Breast epithelium (tissue), 4 donors: ENCODE measurements around the gene DERL3. TPM values are rescaled to one million over a fixed set of nuclear protein-coding genes. Genes with fewer than 3 reads are reported as not detected.
A peak's percentile ranks its signal among the peaks of the same experiment; 100 is the strongest.

ENCODE experiments used
- DNase-seq, 2 donors: peaks; one replicate each; pipeline ENCODE4 v3.0.0-alpha.2; 2019; ENCODE audit warnings: low spot score in 2 of 2
- H3K27ac ChIP-seq, 2 donors: fragments of 200-600 bp; sonication (generic) in 1 of 2; one replicate each; pipeline ENCODE4 v1.5.1; 2016 to 2019; ENCODE audit warnings: mild to moderate bottlenecking in 1 of 2
- H3K27me3 ChIP-seq, 2 donors: fragments of 200-600 bp; sonication (generic) in 1 of 2; one replicate each; pipeline versions ENCODE4 v1.5.1 to v1.6.0; 2017 to 2019; ENCODE audit warnings: control low read depth in 1 of 2, mild to moderate bottlenecking in 1 of 2
- H3K36me3 ChIP-seq: fragments of 200-600 bp; one replicate; pipeline ENCODE4 v1.5.1; 2019
- H3K4me1 ChIP-seq, 2 donors: fragments of 200-600 bp; sonication (generic); one replicate each; pipeline ENCODE4 v1.5.1; 2016 to 2019; ENCODE audit warnings: control low read depth in 1 of 2
- H3K4me3 ChIP-seq, 3 donors: fragments of 200-600 bp; sonication (generic); 1 replicate in 2 of 3; 2 replicates in 1 of 3; pipeline ENCODE4 v1.5.1; 2016 to 2019; ENCODE audit warnings: mild to moderate bottlenecking in 3 of 3, moderate library complexity in 2 of 3
- H3K9me3 ChIP-seq, 2 donors: fragments of 200-600 bp; sonication (generic) in 1 of 2; one replicate each; pipeline ENCODE4 v1.5.1; 2016 to 2019; ENCODE audit warnings: control low read depth in 1 of 2
- CTCF ChIP-seq, 3 donors: fragments of 450-650 bp; IDR thresholded peaks; one replicate each; pipeline ENCODE4 v1.5.1; 2016 to 2017; ENCODE audit warnings: antibody characterized with exemption in 3 of 3, mild to moderate bottlenecking in 3 of 3, moderate library complexity in 3 of 3
- POLR2A ChIP-seq: fragments of 450-650 bp; IDR thresholded peaks from one replicate; pipeline ENCODE4 v1.6.1; 2016; ENCODE audit warnings: antibody characterized with exemption, mild to moderate bottlenecking, moderate library complexity
- POLR2AphosphoS5 ChIP-seq, 3 donors: sonication (generic); formaldehyde crosslinking; IDR thresholded peaks; one replicate each; pipeline ENCODE4 v1.6.1; 2017; ENCODE audit warnings: antibody characterized with exemption in 3 of 3
- intact Hi-C: fragments of 100-400 bp; cut with DNase I; formaldehyde crosslinking; loops from one replicate; pipeline ENCODE4 v1.15.1; 2023; ENCODE audit warnings: low total_unique reads
- total RNA-seq, 3 donors: library from RNA; depleted of rRNA; stranded (reverse); fragments of >200 nt; gene quantifications; one replicate each; pipeline ENCODE4 v1.1.0, GENCODE V29; 2016

Gene DERL3
- 1 to 10 TPM in 2 of 3 donors, under 1 TPM in 1; 0.48 to 6.6 (median 2.8) TPM for total RNA-seq

- no peaks in the 10 kb centered on the region for H3K9me3 ChIP-seq
- TF ChIP-seq POLR2AphosphoS5 (IDR thresholded peaks at IDR 0.05) (peak in 2 of 3 donors; percentile 57 to 71), CTCF (IDR thresholded peaks at IDR 0.05) (no peak), POLR2A (no peak)
- DNase-seq = peak; percentile 92 to 96
Measured at GRCh38 chr22:23838681-23839468, at the start of gene DERL3. DERL3 (minus strand) TSS chr22:23839006; CDS start chr22:23838987, 19 bp downstream.

GRCh38 chr22:23884140-23884539 is 45.3 kb upstream of the DERL3 start:
- H3K9me3 ChIP-seq = no peaks in the 10 kb centered on the region
- H3K36me3 ChIP-seq = no peaks in the 10 kb centered on the region
- TF ChIP-seq CTCF (IDR thresholded peaks at IDR 0.05) (no peak), POLR2A (no peak), POLR2AphosphoS5 (IDR thresholded peaks at IDR 0.05) (no peak)
- H3K4me1 ChIP-seq = no peaks in the 10 kb centered on the region
- no peaks in the 10 kb centered on the region for H3K27me3 ChIP-seq
- H3K27ac ChIP-seq = no peak overlapping the region
- H3K4me3 ChIP-seq = no peak overlapping the region
- DNase-seq = no peak
- intact Hi-C loops = no loop called here

More at GRCh38 chr22:23838681-23839468, at the start of gene DERL3:
- intact Hi-C loops = loop anchor here (10.0 kb wide), 1 partner anchor 64 kb away; the partner anchor contains the start of gene MMP11
- no peaks in the 10 kb centered on the region for H3K36me3 ChIP-seq
- peaks cover 0 to 5% of the 10 kb centered on the region in 2 donors for H3K4me1 ChIP-seq
- H3K4me3 ChIP-seq = peak within 1 kb of the TSS; percentile 27 to 60 (median 43)
- no peaks in the 10 kb centered on the region for H3K27me3 ChIP-seq
- H3K27ac ChIP-seq = no peak within 1 kb of the TSS

DNA sequence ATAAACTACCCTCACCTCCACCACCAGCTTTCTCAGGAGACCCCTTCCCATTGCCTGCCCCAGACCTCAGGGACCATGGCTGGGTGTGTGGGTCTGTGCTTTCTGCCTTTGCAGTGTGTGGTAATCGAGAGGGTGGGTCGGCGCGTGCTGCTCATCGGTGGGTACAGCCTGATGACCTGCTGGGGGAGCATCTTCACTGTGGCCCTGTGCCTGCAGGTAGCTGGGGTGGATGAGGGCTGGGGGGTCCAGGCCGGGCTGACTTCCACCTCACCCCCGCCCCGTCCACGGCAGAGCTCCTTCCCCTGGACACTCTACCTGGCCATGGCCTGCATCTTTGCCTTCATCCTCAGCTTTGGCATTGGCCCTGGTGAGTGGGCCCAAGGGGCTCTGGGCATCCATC is 44.9 kb upstream of the DERL3 start:
- no peak overlapping the region for H3K4me3 ChIP-seq
- H3K27ac ChIP-seq = no peak overlapping the region
- no peaks in the 10 kb centered on the region for H3K36me3 ChIP-seq
- intact Hi-C loops = no loop called here
- no peaks in the 10 kb centered on the region for H3K9me3 ChIP-seq
- H3K27me3 ChIP-seq = no peaks in the 10 kb centered on the region
- TF ChIP-seq POLR2AphosphoS5 (IDR thresholded peaks at IDR 0.05) = no peak
- no peak for TF ChIP-seq POLR2A
- TF ChIP-seq CTCF (IDR thresholded peaks at IDR 0.05) = no peak
- DNase-seq = no peak
- no peaks in the 10 kb centered on the region for H3K4me1 ChIP-seq

- H3K4me1 ChIP-seq = no peaks in the 10 kb centered on the region
- H3K36me3 ChIP-seq = no peaks in the 10 kb centered on the region
- no peaks in the 10 kb centered on the region for H3K27me3 ChIP-seq
- H3K27ac ChIP-seq = peak overlapping the region; percentile 48 to 57
- intact Hi-C loops = no loop called here
- TF ChIP-seq POLR2A = no peak
- TF ChIP-seq POLR2AphosphoS5 (IDR thresholded peaks at IDR 0.05) = no peak
- no peak for TF ChIP-seq CTCF (IDR thresholded peaks at IDR 0.05)
- no peaks in the 10 kb centered on the region for H3K9me3 ChIP-seq
- no peak for DNase-seq
- peak overlapping the region in 2 of 3 donors; percentile 28 to 35 for H3K4me3 ChIP-seq
Measured at GRCh38 chr22:23882370-23882769, 43.6 kb upstream of the DERL3 start.

DNA sequence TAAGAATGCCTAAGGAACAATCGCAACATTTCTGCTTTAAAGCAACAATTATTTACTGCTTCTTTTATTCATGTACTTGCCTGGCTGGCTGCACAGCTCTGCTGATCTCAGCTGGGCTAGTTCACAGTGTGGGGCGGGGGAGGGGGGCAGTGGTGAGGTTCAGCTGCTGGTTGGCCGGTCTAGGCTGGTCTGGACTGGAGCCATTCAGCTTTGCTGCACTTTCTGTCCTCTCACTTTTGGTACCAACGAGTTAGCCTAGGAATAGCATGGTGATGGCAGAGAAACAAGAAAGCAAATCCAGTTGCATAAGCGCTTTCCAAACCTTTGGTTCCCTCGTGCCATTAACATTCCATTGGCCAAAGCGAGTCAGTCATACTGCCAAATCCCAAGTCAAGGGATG is 39.4 kb upstream of the DERL3 start:
- H3K36me3 ChIP-seq = no peaks in the 10 kb centered on the region
- DNase-seq = no peak
- no peak overlapping the region for H3K4me3 ChIP-seq
- no peak for TF ChIP-seq POLR2AphosphoS5 (IDR thresholded peaks at IDR 0.05)
- TF ChIP-seq POLR2A = no peak
- TF ChIP-seq CTCF (IDR thresholded peaks at IDR 0.05) = no peak
- intact Hi-C loops = no loop called here
- no peaks in the 10 kb centered on the region for H3K9me3 ChIP-seq
- H3K27me3 ChIP-seq = no peaks in the 10 kb centered on the region
- H3K4me1 ChIP-seq = no peaks in the 10 kb centered on the region
- H3K27ac ChIP-seq = no peak overlapping the region
